HEK293 (cell line): ENCODE measurements around the gene ASCL5.
A peak's percentile ranks its signal among the peaks of the same experiment; 100 is the strongest.

Source experiments
- CTCF ChIA-PET: fragments of 350-600 bp; formaldehyde crosslinking; extraction: SDS; loops from one replicate; lab custom pipeline; 2021; ENCODE audit warnings: antibody characterized with exemption; lab: Yijun Ruan, JAX
- POLR2A ChIA-PET: fragments of 300-600 bp; formaldehyde crosslinking; extraction: SDS; loops from one replicate; lab custom pipeline; 2020; ENCODE audit warnings: antibody characterized with exemption, inconsistent platforms; lab: Yijun Ruan, JAX
- H3K27ac ChIP-seq: fragments of 200-500 bp; sonication (Bioruptor generic); 2 replicates; pipeline ENCODE4 v1.5.1; 2014; ENCODE audit warnings: low read depth, low read length, control low read depth, inconsistent platforms; ENCODE audit errors: extremely low read depth
- H3K36me3 ChIP-seq, 2 experiments: fragments of 200-500 bp in 1 of 2; sonication (Bioruptor generic) in 1 of 2; 1 replicate in 1 of 2; 2 replicates in 1 of 2; pipeline ENCODE4 v1.5.1; 2014 to 2017; ENCODE audit warnings: inconsistent platforms in 2 of 2, low read length in 2 of 2; ENCODE audit not compliant: control insufficient read depth in 2 of 2, insufficient read depth in 1 of 2
- H3K4me1 ChIP-seq: fragments of 200-500 bp; sonication (Bioruptor generic); 2 replicates; pipeline ENCODE4 v1.5.1; 2014; ENCODE audit warnings: mild to moderate bottlenecking, low read length, inconsistent platforms; ENCODE audit not compliant: control insufficient read depth, insufficient read depth
- H3K4me3 ChIP-seq: 2 replicates; pipeline ENCODE4 v1.5.1; 2011; ENCODE audit warnings: low read depth, mild to moderate bottlenecking, control low read depth, low read length, moderate library complexity
- H3K9me3 ChIP-seq: fragments of 200-500 bp; sonication (Bioruptor generic); 2 replicates; pipeline ENCODE4 v1.5.1; 2014; ENCODE audit warnings: low read depth, low read length, inconsistent platforms; ENCODE audit not compliant: control insufficient read depth, insufficient read depth
- AEBP2 ChIP-seq: fragments of 450-650 bp; formaldehyde crosslinking; IDR thresholded peaks from 2 replicates; pipeline ENCODE4 v1.5.1; 2016; ENCODE audit warnings: missing biosample characterization, missing genetic modification characterization, borderline replicate concordance
- GFI1B ChIP-seq: fragments of 450-650 bp; formaldehyde crosslinking; IDR thresholded peaks from 2 replicates; pipeline ENCODE4 v1.5.1; 2016; ENCODE audit warnings: missing biosample characterization, missing genetic modification characterization
- GLI4 ChIP-seq: fragments of 450-650 bp; formaldehyde crosslinking; IDR thresholded peaks from 2 replicates; pipeline ENCODE4 v1.5.1; 2016; ENCODE audit warnings: missing biosample characterization, missing genetic modification characterization
- KLF7 ChIP-seq: fragments of 450-650 bp; formaldehyde crosslinking; IDR thresholded peaks from 2 replicates; pipeline ENCODE4 v1.5.1; 2016; ENCODE audit warnings: missing biosample characterization, missing genetic modification characterization, borderline replicate concordance
- MEIS1 ChIP-seq: sonication (generic); formaldehyde crosslinking; IDR thresholded peaks from 2 replicates; pipeline ENCODE4 v1.8.1; 2022; ENCODE audit warnings: missing genetic modification reagents, mild to moderate bottlenecking, borderline replicate concordance
- OVOL3 ChIP-seq: fragments of 450-650 bp; formaldehyde crosslinking; IDR thresholded peaks from 2 replicates; pipeline ENCODE4 v1.5.1; 2016; ENCODE audit warnings: missing biosample characterization, missing genetic modification characterization
- SCRT2 ChIP-seq: fragments of 450-650 bp; formaldehyde crosslinking; IDR thresholded peaks from 2 replicates; pipeline ENCODE4 v1.5.1; 2016; ENCODE audit warnings: missing biosample characterization, missing genetic modification characterization
- ZNF274 ChIP-seq, 2 experiments: fragments of 200-500 bp in 1 of 2; fragments of 450-650 bp in 1 of 2; sonication (Bioruptor generic) in 1 of 2; formaldehyde crosslinking in 1 of 2; IDR thresholded peaks; 2 replicates each; pipeline versions ENCODE4 v1.5.1 to v1.6.1; 2014 to 2016; ENCODE audit warnings: borderline replicate concordance in 1 of 2, inconsistent platforms in 1 of 2, low read length in 1 of 2, missing biosample characterization in 1 of 2, missing genetic modification characterization in 1 of 2
- ZNF37A ChIP-seq: fragments of 450-650 bp; IDR thresholded peaks from 2 replicates; pipeline ENCODE4 v1.5.1; 2018; ENCODE audit warnings: missing biosample characterization, missing genetic modification characterization
- ZNF433 ChIP-seq: fragments of 450-650 bp; formaldehyde crosslinking; IDR thresholded peaks from 2 replicates; pipeline ENCODE4 v1.5.1; 2016; ENCODE audit warnings: missing biosample characterization, missing genetic modification characterization, low read depth
- ZNF449 ChIP-seq: fragments of 450-650 bp; formaldehyde crosslinking; IDR thresholded peaks from 2 replicates; pipeline ENCODE4 v1.5.1; 2017; ENCODE audit warnings: missing biosample characterization, mild to moderate bottlenecking, missing genetic modification characterization, moderate library complexity
- ZNF48 ChIP-seq: fragments of 450-650 bp; formaldehyde crosslinking; IDR thresholded peaks from 2 replicates; pipeline ENCODE4 v1.5.1; 2016; ENCODE audit warnings: missing biosample characterization, missing genetic modification characterization
- ZNF518A ChIP-seq: fragments of 450-650 bp; formaldehyde crosslinking; conservative IDR thresholded peaks from 2 replicates; pipeline ENCODE4 v1.5.1; 2016; ENCODE audit warnings: low read depth, missing biosample characterization, missing genetic modification characterization
- ZNF521 ChIP-seq: fragments of 450-650 bp; formaldehyde crosslinking; IDR thresholded peaks from 2 replicates; pipeline ENCODE4 v1.5.1; 2017; ENCODE audit warnings: missing biosample characterization, mild to moderate bottlenecking, missing genetic modification characterization
- ZNF621 ChIP-seq: fragments of 450-650 bp; formaldehyde crosslinking; IDR thresholded peaks from 2 replicates; pipeline ENCODE4 v1.5.1; 2017; ENCODE audit warnings: missing biosample characterization, missing genetic modification characterization
- ZNF639 ChIP-seq: fragments of 450-650 bp; formaldehyde crosslinking; IDR thresholded peaks from 2 replicates; pipeline ENCODE4 v1.5.1; 2016; ENCODE audit warnings: missing biosample characterization, missing genetic modification characterization
- ZNF692 ChIP-seq: fragments of 450-650 bp; formaldehyde crosslinking; IDR thresholded peaks from 2 replicates; pipeline ENCODE4 v1.5.1; 2016; ENCODE audit warnings: missing biosample characterization, missing genetic modification characterization
- ZNF791 ChIP-seq: fragments of 450-650 bp; formaldehyde crosslinking; IDR thresholded peaks from 2 replicates; pipeline ENCODE4 v1.5.1; 2016; ENCODE audit warnings: missing biosample characterization, missing genetic modification characterization
- ZNF830 ChIP-seq: fragments of 450-650 bp; IDR thresholded peaks from 2 replicates; pipeline ENCODE4 v1.5.0; 2018; ENCODE audit warnings: missing biosample characterization, missing genetic modification characterization, low read depth, mild to moderate bottlenecking, moderate library complexity

ASCL5 gene

GRCh38 chr1:201156819-201157218, 29.8 kb upstream of the ASCL5 start:
- Histone ChIP-seq H3K36me3 (peaks cover 3 to 13% of the 10 kb centered on the region in 2 experiments; a peak in 1 of 3 replicates), H3K27ac (no peak overlapping the region), H3K9me3 (no peaks in the 10 kb centered on the region), H3K4me3 (no peak overlapping the region), H3K4me1 (no peaks in the 10 kb centered on the region; the same call in 1 of the 2 replicates)
- ChIA-PET POLR2A (interaction anchor here (2.0 kb wide), 1 partner anchor 14 kb away, joined by 7 read pairs; no protein-coding TSS in a partner anchor), CTCF (interaction anchor here (0.6 kb wide), 2 partner anchors 23 to 535 kb away, joined by 3 read pairs; no protein-coding TSS in a partner anchor)
- TF ChIP-seq ZNF449 (tag by site-specific recombination) (no peak), ZNF48 (tag by site-specific recombination) (no peak), GFI1B (no peak), ZNF433 (tag by site-specific recombination) (no peak), ZNF692 (tag by site-specific recombination) (no peak)

- no peaks in the 10 kb centered on the region; the same call in 1 of the 2 replicates for H3K4me1 ChIP-seq
- no peak overlapping the region for H3K4me3 ChIP-seq
- H3K9me3 ChIP-seq, result no peaks in the 10 kb centered on the region
- H3K27ac ChIP-seq, result no peak overlapping the region
- TF ChIP-seq ZNF518A (tag by site-specific recombination) (no peak), ZNF639 (tag by site-specific recombination) (no peak), ZNF830 (no peak), SCRT2 (tag by site-specific recombination) (peak; percentile 18; the same call in 1 of the 2 replicates), KLF7 (tag by site-specific recombination) (no peak)
- H3K36me3 ChIP-seq, result peaks cover 3 to 17% of the 10 kb centered on the region in 2 experiments; a peak in 1 of 3 replicates
- ChIA-PET POLR2A (interaction anchor here (2.0 kb wide), 1 partner anchor 15 kb away, joined by 7 read pairs; no protein-coding TSS in a partner anchor), CTCF (interaction anchor here (0.6 kb wide), 1 partner anchor 194 kb away, joined by 3 read pairs; no protein-coding TSS in a partner anchor)
These were observed 29.4 kb upstream of the ASCL5 start for GRCh38 chr1:201156346-201156745.

GRCh38 chr1:201155354-201155753, 28.4 kb upstream of the ASCL5 start:
- no peak overlapping the region for H3K27ac ChIP-seq
- H3K4me3 ChIP-seq, result no peak overlapping the region
- peaks cover 8 to 27% of the 10 kb centered on the region in 2 experiments; a peak in 1 of 3 replicates for H3K36me3 ChIP-seq
- POLR2A ChIA-PET, result interaction anchor here (2.0 kb wide), 1 partner anchor 16 kb away, joined by 7 read pairs; no protein-coding TSS in a partner anchor
- no peaks in the 10 kb centered on the region; the same call in 1 of the 2 replicates for H3K4me1 ChIP-seq
- H3K9me3 ChIP-seq, result no peaks in the 10 kb centered on the region
- CTCF ChIA-PET, result interaction anchor here (0.7 kb wide), 1 partner anchor 69 kb away, joined by 3 read pairs; no protein-coding TSS in a partner anchor
- no peak for TF ChIP-seq GLI4 (tag by site-specific recombination)
- no peak for TF ChIP-seq ZNF274 (IDR thresholded peaks at IDR 0.05; ENCODE audit: low read length)
- no peak for TF ChIP-seq ZNF274 (tag by site-specific recombination; IDR thresholded peaks at IDR 0.05; ENCODE audit: borderline replicate concordance)
- no peak for TF ChIP-seq AEBP2 (tag by site-specific recombination)
- TF ChIP-seq MEIS1 (CRISPR knock-in tag), result no peak
- TF ChIP-seq ZNF621 (tag by site-specific recombination), result no peak
- TF ChIP-seq ZNF521 (tag by site-specific recombination), result no peak
- no peak for TF ChIP-seq ZNF37A (tag by site-specific recombination)
- no peak for TF ChIP-seq ZNF791 (tag by site-specific recombination)
- no peak for TF ChIP-seq OVOL3 (tag by site-specific recombination)
